Amygdala (tissue), 56 donors: ENCODE data around the gene MOV10.
"Not testable (repeated sequence)": the region's sequence is repeated elsewhere in the genome, so short reads cannot be mapped to it uniquely, and the experiment has no call there.

Experiments used
- DNase-seq, 56 donors: peaks; one replicate each; lab custom pipeline; 2025; lab: John Stamatoyannopoulos, UW

The MOV10 gene

DNA sequence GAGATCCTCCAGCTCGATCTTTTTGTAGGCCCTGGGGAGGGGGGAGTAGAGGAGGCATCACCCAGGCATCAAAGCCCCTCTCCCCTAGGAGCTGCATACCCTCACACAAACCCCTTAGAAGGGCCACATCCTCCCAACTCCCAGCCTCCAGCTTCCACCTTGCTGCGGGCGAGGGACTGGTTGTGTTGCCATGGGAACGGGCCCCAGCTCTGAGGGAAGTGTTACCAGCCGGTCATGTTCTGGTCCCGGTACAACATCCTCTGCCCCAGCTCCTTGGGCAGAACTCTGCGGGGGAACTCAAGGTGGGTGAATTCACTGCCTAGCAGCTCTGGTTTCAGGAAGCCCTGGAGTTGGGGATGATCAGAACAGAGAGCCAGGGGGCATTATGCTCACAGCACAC is 36.6 kb downstream of the MOV10 start:
- DNase-seq = peak in 2 of 56 donors; percentile 13 to 19

GRCh38 chr1:112711670-112712069 is 37.2 kb downstream of the MOV10 start:
- DNase-seq = no peak

DNA sequence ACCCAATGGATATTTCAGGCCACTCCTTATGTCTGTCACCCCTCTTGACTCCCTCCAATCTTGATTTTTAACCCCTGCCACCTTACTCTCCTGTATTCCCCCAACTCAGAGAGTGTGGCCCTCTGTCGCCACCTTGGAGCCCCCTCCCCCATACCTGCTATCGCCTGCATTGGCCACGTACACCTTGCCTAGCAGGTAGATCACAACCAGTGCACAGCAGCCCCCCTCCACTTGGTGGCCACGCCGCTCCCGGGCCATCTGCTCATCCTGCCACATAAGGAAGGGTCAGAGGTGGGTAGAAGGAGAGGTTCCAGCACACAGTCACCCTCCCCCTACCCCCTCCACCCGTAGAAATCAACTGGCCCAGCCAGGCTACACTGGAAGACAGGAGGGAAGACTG is 37.7 kb downstream of the MOV10 start:
- no peak for DNase-seq

DNA sequence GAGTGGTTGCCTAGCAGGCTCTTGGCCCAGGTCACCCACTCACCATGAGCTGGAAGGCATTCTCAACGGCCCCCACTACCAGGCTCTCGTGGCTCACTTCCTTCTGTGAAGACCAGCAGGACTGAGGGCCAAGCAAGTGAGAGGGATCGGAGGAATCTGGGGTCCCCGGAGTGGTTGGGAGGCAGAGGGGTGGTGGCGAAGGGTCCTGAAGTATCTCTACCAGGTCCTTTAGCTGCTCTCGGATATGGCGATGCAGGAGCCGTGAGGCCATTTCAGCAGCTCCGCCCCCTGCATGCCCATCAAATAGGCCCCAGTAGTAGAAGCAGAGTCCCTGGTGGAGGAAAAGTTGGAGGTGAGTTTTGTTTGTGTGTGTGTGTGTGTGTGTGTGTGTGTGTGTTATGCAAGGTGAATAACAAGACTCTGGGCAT is 38.3 kb downstream of the MOV10 start:
- no peak for DNase-seq

GRCh38 chr1:112713466-112714312 is 39.2 kb downstream of the MOV10 start:
- DNase-seq = peak in 1 of 56 donors; percentile 42

DNA sequence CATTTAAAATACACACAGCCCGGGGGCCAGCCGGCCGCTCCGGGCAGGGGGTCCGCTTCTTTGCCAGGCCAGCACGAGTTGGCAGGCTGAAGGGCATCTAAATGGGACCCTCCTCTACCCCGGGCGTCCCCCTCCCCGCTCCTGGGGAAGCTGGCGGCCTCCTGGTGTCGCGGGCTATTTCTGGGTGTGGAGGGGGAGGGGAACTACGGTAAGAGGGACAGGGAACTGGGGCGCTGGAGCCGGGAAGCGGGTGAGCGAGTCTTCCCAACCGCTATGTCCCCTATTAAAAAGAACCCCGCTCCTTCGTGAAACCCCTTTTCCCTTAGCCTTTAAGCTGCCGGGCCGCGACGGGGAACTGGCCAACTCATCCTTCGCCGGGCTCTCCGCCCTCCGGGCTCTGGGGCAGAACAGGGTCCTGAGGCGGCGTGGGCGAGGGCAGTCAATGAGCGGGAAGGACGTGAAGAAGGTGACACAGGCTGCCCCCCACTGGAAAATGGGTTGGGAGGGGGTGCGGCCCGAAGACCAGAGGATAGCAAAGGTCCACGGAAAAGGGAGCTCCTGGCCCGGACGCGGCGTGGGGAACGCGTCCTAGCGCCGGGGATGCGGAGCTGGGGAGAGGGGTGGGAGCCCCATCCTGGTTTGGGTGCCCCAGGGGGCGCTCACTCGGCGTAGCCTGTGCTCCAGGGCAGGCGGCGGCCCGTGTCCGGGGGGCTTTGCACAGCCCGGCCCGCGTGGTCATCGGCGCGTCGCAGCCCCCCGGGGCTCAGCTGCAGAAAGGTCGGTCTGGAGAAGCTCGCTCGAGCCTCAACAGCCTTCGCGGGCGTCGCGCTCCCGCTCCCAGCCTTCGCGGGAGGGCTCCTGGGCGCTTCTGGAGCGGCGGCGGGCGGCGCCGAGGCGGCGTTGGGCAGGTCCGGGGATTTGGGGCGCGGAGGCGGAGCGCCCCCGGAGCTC is 40.1 kb downstream of the MOV10 start:
- DNase-seq = peak in 4 of 56 donors; percentile 24 to 43 (median 36)

GRCh38 chr1:112715264-112716053 is 41.0 kb downstream of the MOV10 start, which contains the start of gene PPM1J:
PPM1J (minus strand) TSS chr1:112715332; CDS start chr1:112715301, 31 bp downstream.
- peak in 54 of 56 donors; percentile 30 to 93 (median 72) for DNase-seq

- DNase-seq = peak in 55 of 56 donors; percentile 22 to 93 (median 77)
Measured at GRCh38 chr1:112716133-112716720, 41.8 kb downstream of the MOV10 start.

DNA sequence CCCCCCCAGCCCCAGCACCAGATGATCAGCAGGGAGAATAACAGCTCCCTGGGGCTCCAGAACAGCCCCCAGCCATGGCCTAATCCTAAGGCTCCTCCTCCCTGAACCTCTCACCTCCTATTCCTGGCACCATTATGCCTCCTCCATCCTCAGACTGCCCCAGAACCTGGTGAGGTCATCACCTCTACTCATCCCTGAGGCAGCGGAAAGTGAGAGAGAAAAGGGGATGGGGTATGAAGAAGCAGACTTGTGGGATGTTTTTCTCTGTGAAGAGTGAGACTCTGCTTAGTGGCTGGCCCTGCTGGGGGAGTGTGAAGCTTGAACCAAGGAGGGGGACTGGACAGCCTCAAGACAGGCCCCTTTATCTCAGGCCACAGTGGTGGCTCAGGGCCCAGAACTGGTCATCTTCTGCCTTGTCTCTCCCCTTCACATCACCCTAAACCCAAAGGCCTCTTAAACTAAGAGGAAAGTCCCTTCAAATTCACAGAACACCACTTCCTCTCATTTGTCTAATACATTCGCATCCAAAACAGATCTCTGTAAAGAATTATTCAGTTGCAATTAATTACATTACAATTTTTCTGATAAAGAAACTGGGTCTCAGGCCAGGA is 42.9 kb downstream of the MOV10 start:
- DNase-seq = no peak

GRCh38 chr1:112718691-112719418 is 44.4 kb downstream of the MOV10 start:
- DNase-seq = peak in 51 of 56 donors; percentile 21 to 82 (median 56)

DNA sequence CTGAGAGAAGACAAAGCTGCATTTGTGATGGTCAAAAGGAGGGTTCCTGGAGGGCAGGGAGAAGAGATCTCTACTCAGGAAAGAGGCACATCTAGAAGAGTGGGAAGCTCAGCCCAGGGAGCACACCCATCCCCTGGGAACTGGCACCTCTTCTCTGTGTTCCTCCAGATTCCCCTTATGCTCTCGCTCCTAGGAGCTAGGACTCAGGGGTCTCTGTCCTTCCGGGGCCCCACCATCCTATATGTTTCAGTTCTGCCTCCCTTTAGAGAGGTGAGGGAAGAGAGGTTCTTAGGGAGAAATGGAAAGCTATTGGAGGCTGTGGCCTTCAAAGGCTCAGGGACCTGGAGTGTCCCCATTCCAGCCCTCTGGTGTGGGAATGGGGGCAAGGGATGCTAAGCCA is 45.2 kb downstream of the MOV10 start:
- DNase-seq = no peak

DNA sequence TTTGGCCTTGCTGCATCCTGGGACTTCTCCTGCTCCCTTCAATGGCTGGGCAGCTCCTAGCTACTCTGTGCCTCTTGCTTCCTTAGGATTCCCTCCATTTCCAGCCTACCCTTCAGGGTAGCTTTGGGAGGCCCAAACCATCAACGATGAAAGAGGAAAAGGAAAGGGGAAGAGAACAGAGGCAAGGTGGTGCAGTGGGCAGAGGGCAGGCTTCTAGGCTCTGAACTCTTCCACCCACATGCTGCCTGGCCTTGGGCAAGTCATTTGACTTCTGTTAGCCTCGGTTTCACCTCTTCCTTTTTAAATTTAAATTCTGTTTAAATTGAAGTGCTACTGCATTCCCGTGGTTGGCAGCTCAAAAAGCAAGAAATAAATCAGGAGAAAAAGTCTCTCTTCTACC is 46.3 kb downstream of the MOV10 start:
- no peak for DNase-seq

DNA sequence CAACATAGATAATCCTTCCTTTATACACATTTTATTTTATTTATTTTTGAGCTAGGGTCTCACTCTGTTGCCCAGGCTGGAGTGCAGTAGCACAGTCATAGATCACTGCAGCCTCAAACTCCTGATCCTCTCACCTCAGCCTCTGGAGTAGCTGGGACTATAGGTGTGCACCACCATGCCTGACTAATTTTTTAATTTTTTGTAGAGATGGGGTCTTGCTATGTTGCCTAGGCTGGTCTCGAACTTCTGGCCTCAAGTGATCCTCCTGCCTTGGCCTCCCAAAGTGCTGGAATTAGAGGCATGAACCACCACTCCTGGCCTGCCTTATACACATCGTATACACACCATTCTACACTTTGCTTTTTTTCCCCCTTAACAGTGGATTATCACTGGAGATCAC is 46.8 kb downstream of the MOV10 start:
- DNase-seq = not testable (repeated sequence)

DNA sequence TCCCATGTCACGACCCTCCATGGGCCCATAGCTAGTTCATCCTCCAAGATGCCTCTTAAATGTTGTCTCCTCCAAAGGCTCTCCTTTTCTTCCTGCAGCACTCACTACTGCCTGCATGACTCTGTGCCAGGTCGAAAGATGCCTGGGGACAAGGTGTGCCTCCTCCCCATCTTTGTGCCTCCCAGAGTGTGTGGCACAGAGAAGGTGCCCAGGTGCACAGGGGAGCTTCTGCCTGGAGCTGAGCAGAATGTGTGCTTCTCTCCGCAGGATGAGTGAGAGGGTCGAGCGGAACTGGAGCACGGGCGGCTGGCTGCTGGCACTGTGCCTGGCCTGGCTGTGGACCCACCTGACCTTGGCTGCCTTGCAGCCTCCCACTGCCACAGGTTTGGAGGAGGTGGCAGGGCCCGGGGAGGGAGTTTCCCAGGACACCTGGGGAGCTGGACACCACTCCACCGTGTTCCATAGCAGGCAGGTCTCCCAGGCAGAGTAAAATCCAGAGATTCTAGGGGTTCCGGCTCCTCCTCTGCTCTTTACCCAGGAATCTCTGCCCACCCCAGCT is 47.6 kb downstream of the MOV10 start:
- DNase-seq = no peak

GRCh38 chr1:112722601-112723510 is 48.4 kb downstream of the MOV10 start:
- peak in 1 of 56 donors; percentile 24 for DNase-seq

DNA sequence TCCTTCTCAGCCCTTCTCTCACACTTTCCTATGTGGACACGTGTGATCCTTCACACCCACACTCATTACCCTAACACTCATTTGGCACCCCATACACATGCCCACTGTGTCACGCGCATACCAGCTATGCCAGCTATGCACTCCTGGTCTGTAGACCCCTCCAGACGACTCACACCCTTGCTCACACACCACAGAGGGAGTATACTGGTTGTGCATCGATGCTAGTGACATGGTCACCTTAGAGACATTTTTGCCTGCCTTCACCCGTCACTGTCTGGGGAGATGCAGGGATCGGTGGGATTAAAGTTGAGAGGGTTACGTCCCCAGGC is 49.0 kb downstream of the MOV10 start:
- DNase-seq = no peak

- DNase-seq = not testable (repeated sequence)
Measured at GRCh38 chr1:112724240-112724639, 49.8 kb downstream of the MOV10 start.
